ENCODE data around the gene ANKS1B.

- TF ChIP-seq POLR2AphosphoS5 (IDR thresholded peaks at IDR 0.05; ENCODE audit: low read depth, low read length) = no peak
- no peak for TF ChIP-seq CTCF (IDR thresholded peaks at IDR 0.05)
Measured at GRCh38 chr12:99381992-99382391, 602.7 kb downstream of the ANKS1B start.
